ENCODE measurements around the gene SNTB2. TPM values are rescaled to one million over a fixed set of nuclear protein-coding genes. Genes with fewer than 3 reads are reported as not detected.

SNTB2 gene
- total and polyA plus RNA-seq, 2 of the 13 experiments (the other 11 are each of a cell fraction or from before 2014, with no cell fraction given), result 11.5 to 19.2 TPM

DNA sequence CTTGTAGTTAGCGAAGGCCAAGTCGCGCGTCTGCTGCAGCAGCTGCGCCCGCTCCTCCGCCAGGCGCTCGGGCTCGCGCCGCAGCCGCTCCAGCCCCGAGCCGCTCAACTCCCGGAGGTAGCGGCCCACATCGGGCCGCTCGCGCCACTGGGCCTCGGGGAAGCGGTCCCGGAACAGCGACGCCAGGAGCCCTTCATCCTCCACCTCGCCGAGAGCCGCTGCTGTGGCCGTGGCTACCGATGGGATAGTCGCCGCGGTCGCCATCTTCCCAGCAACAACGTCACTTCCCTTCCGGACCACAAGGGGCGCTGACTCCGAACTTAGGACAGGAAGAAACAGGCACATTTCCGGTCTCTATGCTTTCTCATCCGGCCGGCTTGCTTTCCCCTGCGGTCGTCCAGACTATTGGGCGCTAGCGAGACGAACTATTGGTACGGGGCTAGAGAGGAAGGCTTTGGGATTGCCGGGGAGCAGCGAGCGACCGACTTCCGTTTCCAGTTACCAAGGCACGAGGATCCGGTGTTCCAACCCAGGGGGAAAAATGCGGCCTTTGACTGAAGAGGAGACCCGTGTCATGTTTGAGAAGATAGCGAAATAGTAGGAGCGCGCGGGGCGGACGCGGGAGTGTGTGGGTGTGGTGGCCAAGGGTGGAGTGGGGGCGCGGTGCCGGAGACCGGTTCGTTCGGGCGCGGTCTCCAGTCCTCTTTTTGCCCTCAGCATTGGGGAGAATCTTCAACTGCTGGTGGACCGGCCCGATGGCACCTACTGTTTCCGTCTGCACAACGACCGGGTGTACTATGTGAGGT, 152.5 kb downstream of the SNTB2 start, which contains the start of the genes COG8 and NIP7 (continued):
- TF ChIP-seq, protein P1, sequence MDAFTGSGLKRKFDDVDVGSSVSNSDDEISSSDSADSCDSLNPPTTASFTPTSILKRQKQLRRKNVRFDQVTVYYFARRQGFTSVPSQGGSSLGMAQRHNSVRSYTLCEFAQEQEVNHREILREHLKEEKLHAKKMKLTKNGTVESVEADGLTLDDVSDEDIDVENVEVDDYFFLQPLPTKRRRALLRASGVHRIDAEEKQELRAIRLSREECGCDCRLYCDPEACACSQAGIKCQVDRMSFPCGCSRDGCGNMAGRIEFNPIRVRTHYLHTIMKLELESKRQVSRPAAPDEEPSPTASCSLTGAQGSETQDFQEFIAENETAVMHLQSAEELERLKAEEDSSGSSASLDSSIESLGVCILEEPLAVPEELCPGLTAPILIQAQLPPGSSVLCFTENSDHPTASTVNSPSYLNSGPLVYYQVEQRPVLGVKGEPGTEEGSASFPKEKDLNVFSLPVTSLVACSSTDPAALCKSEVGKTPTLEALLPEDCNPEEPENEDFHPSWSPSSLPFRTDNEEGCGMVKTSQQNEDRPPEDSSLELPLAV (CRISPR knock-in tag; conservative IDR thresholded peaks at IDR 0.05; ENCODE audit: low read depth), result no peak
- TF ChIP-seq TAF15 (IDR thresholded peaks at IDR 0.05; ENCODE audit: low read depth, low read length, poor library complexity, severe bottlenecking), result peak; percentile 27
- no peak for TF ChIP-seq ZKSCAN5 (CRISPR knock-in tag; IDR thresholded peaks at IDR 0.05)
- TF ChIP-seq NR2C2 (CRISPR knock-in tag; IDR thresholded peaks at IDR 0.05; ENCODE audit: borderline replicate concordance), result peak; percentile 91
- TF ChIP-seq SIX1 (CRISPR knock-in tag; IDR thresholded peaks at IDR 0.05; ENCODE audit: borderline replicate concordance), result no peak
- TF ChIP-seq, protein P2, sequence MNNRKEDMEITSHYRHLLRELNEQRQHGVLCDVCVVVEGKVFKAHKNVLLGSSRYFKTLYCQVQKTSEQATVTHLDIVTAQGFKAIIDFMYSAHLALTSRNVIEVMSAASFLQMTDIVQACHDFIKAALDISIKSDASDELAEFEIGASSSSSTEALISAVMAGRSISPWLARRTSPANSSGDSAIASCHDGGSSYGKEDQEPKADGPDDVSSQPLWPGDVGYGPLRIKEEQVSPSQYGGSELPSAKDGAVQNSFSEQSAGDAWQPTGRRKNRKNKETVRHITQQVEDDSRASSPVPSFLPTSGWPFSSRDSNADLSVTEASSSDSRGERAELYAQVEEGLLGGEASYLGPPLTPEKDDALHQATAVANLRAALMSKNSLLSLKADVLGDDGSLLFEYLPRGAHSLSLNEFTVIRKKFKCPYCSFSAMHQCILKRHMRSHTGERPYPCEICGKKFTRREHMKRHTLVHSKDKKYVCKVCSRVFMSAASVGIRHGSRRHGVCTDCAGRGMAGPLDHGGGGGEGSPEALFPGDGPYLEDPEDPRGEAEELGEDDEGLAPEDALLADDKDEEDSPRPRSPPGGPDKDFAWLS (CRISPR knock-in tag; IDR thresholded peaks at IDR 0.05; ENCODE audit: borderline replicate concordance), result no peak
- TF ChIP-seq, protein P3, sequence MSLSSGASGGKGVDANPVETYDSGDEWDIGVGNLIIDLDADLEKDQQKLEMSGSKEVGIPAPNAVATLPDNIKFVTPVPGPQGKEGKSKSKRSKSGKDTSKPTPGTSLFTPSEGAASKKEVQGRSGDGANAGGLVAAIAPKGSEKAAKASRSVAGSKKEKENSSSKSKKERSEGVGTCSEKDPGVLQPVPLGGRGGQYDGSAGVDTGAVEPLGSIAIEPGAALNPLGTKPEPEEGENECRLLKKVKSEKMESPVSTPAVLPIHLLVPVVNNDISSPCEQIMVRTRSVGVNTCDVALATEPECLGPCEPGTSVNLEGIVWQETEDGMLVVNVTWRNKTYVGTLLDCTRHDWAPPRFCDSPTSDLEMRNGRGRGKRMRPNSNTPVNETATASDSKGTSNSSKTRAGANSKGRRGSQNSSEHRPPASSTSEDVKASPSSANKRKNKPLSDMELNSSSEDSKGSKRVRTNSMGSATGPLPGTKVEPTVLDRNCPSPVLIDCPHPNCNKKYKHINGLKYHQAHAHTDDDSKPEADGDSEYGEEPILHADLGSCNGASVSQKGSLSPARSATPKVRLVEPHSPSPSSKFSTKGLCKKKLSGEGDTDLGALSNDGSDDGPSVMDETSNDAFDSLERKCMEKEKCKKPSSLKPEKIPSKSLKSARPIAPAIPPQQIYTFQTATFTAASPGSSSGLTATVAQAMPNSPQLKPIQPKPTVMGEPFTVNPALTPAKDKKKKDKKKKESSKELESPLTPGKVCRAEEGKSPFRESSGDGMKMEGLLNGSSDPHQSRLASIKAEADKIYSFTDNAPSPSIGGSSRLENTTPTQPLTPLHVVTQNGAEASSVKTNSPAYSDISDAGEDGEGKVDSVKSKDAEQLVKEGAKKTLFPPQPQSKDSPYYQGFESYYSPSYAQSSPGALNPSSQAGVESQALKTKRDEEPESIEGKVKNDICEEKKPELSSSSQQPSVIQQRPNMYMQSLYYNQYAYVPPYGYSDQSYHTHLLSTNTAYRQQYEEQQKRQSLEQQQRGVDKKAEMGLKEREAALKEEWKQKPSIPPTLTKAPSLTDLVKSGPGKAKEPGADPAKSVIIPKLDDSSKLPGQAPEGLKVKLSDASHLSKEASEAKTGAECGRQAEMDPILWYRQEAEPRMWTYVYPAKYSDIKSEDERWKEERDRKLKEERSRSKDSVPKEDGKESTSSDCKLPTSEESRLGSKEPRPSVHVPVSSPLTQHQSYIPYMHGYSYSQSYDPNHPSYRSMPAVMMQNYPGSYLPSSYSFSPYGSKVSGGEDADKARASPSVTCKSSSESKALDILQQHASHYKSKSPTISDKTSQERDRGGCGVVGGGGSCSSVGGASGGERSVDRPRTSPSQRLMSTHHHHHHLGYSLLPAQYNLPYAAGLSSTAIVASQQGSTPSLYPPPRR (CRISPR knock-in tag; IDR thresholded peaks at IDR 0.05; ENCODE audit: borderline replicate concordance), result peak; percentile 73; the same call in 1 of the 2 replicates
- TF ChIP-seq, protein P4, sequence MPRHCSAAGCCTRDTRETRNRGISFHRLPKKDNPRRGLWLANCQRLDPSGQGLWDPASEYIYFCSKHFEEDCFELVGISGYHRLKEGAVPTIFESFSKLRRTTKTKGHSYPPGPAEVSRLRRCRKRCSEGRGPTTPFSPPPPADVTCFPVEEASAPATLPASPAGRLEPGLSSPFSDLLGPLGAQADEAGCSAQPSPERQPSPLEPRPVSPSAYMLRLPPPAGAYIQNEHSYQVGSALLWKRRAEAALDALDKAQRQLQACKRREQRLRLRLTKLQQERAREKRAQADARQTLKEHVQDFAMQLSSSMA (CRISPR knock-in tag; IDR thresholded peaks at IDR 0.05), result peak; percentile 90; the same call in 1 of the 2 replicates
- peak; percentile 90; the same call in 1 of the 2 replicates for TF ChIP-seq GTF3A (CRISPR knock-in tag; conservative IDR thresholded peaks at IDR 0.05)
- TF ChIP-seq XRCC5 (optimal IDR thresholded peaks at IDR 0.05; ENCODE audit: low read length), result peak; percentile 98
- peak; percentile 85 for TF ChIP-seq ARNT2 (CRISPR knock-in tag; IDR thresholded peaks at IDR 0.05; ENCODE audit: low read depth)
- TF ChIP-seq, protein P5, sequence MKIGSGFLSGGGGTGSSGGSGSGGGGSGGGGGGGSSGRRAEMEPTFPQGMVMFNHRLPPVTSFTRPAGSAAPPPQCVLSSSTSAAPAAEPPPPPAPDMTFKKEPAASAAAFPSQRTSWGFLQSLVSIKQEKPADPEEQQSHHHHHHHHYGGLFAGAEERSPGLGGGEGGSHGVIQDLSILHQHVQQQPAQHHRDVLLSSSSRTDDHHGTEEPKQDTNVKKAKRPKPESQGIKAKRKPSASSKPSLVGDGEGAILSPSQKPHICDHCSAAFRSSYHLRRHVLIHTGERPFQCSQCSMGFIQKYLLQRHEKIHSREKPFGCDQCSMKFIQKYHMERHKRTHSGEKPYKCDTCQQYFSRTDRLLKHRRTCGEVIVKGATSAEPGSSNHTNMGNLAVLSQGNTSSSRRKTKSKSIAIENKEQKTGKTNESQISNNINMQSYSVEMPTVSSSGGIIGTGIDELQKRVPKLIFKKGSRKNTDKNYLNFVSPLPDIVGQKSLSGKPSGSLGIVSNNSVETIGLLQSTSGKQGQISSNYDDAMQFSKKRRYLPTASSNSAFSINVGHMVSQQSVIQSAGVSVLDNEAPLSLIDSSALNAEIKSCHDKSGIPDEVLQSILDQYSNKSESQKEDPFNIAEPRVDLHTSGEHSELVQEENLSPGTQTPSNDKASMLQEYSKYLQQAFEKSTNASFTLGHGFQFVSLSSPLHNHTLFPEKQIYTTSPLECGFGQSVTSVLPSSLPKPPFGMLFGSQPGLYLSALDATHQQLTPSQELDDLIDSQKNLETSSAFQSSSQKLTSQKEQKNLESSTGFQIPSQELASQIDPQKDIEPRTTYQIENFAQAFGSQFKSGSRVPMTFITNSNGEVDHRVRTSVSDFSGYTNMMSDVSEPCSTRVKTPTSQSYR (CRISPR knock-in tag; IDR thresholded peaks at IDR 0.05; ENCODE audit: borderline replicate concordance), result peak; percentile 6; the same call in 1 of the 2 replicates
- peak; percentile 82; the same call in 1 of the 2 replicates for TF ChIP-seq REPIN1 (CRISPR knock-in tag; IDR thresholded peaks at IDR 0.05; ENCODE audit: borderline replicate concordance, low read depth)
- TF ChIP-seq ZNF776 (CRISPR knock-in tag; IDR thresholded peaks at IDR 0.05), result peak; percentile 81; the same call in 1 of the 2 replicates
- no peak for TF ChIP-seq TCF7 (IDR thresholded peaks at IDR 0.05; ENCODE audit: low read depth)
